Activated T-cell treated with anti-CD3 and anti-CD28 coated beads, Interleukin-2, amount 50 U/mL, for 72 hours (primary cell): ENCODE measurements around the gene TLCD1. TPM values are rescaled to one million over a fixed set of nuclear protein-coding genes. Genes with fewer than 3 reads are reported as not detected.

ENCODE experiments used
- ATAC-seq, 2 donors: fragments of 150-1000 bp; cut with Tn5 transposase; replicated peaks in 1 of 2; 2 replicates each; pipeline ENCODE4 v1.10.0; 2021; ENCODE audit warnings: moderate library complexity in 2 of 2, mild to moderate bottlenecking in 1 of 2
- DNase-seq, 2 donors: peaks; one replicate each; pipeline ENCODE4 v3.0.0; 2021 to 2022; ENCODE audit warnings: mixed read lengths in 1 of 2
- H3K27ac Mint-ChIP-seq: one replicate; pipeline ENCODE4 v1.8.0; 2022; ENCODE audit warnings: mild to moderate bottlenecking, moderate library complexity, mixed read lengths
- H3K27me3 Mint-ChIP-seq: one replicate; pipeline ENCODE4 v1.8.0; 2022; ENCODE audit warnings: low read depth, mixed read lengths
- H3K36me3 Mint-ChIP-seq, 2 donors: one replicate each; pipeline ENCODE4 v1.8.0; 2022; ENCODE audit warnings: mixed read lengths in 2 of 2, mild to moderate bottlenecking in 1 of 2; ENCODE audit not compliant: insufficient read depth in 2 of 2
- H3K4me1 Mint-ChIP-seq: one replicate; pipeline ENCODE4 v1.8.0; 2022; ENCODE audit warnings: low read depth, mixed read lengths
- H3K4me3 Mint-ChIP-seq, 2 donors: one replicate each; pipeline ENCODE4 v1.8.0; 2022; ENCODE audit warnings: mild to moderate bottlenecking in 2 of 2, mixed read lengths in 2 of 2, moderate library complexity in 2 of 2
- H3K9me3 Mint-ChIP-seq, 2 donors: one replicate each; pipeline ENCODE4 v1.8.0; 2022; ENCODE audit warnings: mixed read lengths in 2 of 2
- total RNA-seq, 2 donors: library from RNA; stranded (reverse); gene quantifications; one replicate each; pipeline ENCODE4 v1.2.3, GENCODE V29; 2022

The TLCD1 gene
- total RNA-seq = 1 to 10 TPM; 5.2 to 9.0 TPM

- Mint-ChIP-seq H3K4me3 (peak within 1 kb of the TSS; percentile 98 to 100), H3K9me3 (peaks cover 0 to 2% of the 10 kb centered on the region in 2 donors), H3K27me3 (no peaks in the 10 kb centered on the region), H3K27ac (peak within 1 kb of the TSS; percentile 87), H3K4me1 (peaks cover 65% of the 10 kb centered on the region), H3K36me3 (peaks cover 7 to 20% of the 10 kb centered on the region in 2 donors)
- peak; percentile 43 to 46 for ATAC-seq
- peak; percentile 83 to 89 for DNase-seq
These were observed at the start of gene TLCD1 for GRCh38 chr17:28726226-28726626. TLCD1 (minus strand) TSS chr17:28726233; CDS start chr17:28726097, 136 bp downstream.

GRCh38 chr17:28774206-28774605 is 48.2 kb upstream of the TLCD1 start:
- no peaks in the 10 kb centered on the region for H3K9me3 Mint-ChIP-seq
- no peaks in the 10 kb centered on the region for H3K27me3 Mint-ChIP-seq
- H3K36me3 Mint-ChIP-seq = peaks cover 1 to 2% of the 10 kb centered on the region in 2 donors
- DNase-seq = no peak
- peak overlapping the region; percentile 91 for H3K27ac Mint-ChIP-seq
- peak overlapping the region in 1 of 2 donors; percentile 45 for H3K4me3 Mint-ChIP-seq
- ATAC-seq = peak in 1 of 2 donors; percentile 34
- H3K4me1 Mint-ChIP-seq = peaks cover 33% of the 10 kb centered on the region

- Mint-ChIP-seq H3K4me1 (peaks cover 28% of the 10 kb centered on the region), H3K4me3 (peak overlapping the region in 1 of 2 donors; percentile 45), H3K36me3 (peaks cover 0 to 1% of the 10 kb centered on the region in 2 donors), H3K9me3 (no peaks in the 10 kb centered on the region), H3K27ac (peak overlapping the region; percentile 91), H3K27me3 (no peaks in the 10 kb centered on the region)
- DNase-seq (peak in 1 of 2 donors; percentile 26), ATAC-seq (peak; percentile 71 to 93)
These were observed 47.7 kb upstream of the TLCD1 start for GRCh38 chr17:28773736-28774135.

- Mint-ChIP-seq H3K27ac (peak overlapping the region; percentile 31), H3K27me3 (no peaks in the 10 kb centered on the region), H3K36me3 (peaks cover 2 to 5% of the 10 kb centered on the region in 2 donors), H3K4me3 (peak overlapping the region in 1 of 2 donors; percentile 47), H3K9me3 (no peaks in the 10 kb centered on the region), H3K4me1 (peaks cover 28% of the 10 kb centered on the region)
- DNase-seq (no peak), ATAC-seq (no peak)
These were observed 39.0 kb upstream of the TLCD1 start for GRCh38 chr17:28765038-28765437.

- peaks cover 28% of the 10 kb centered on the region for H3K4me1 Mint-ChIP-seq
- H3K27me3 Mint-ChIP-seq = no peaks in the 10 kb centered on the region
- H3K4me3 Mint-ChIP-seq = peak overlapping the region in 1 of 2 donors; percentile 68
- H3K36me3 Mint-ChIP-seq = peaks cover 2 to 5% of the 10 kb centered on the region in 2 donors
- ATAC-seq (peak; percentile 21 to 35), DNase-seq (peak; percentile 74 to 80)
- H3K27ac Mint-ChIP-seq = peak overlapping the region; percentile 98
- no peaks in the 10 kb centered on the region for H3K9me3 Mint-ChIP-seq
These were observed 37.8 kb upstream of the TLCD1 start for GRCh38 chr17:28763804-28764266.

- H3K4me1 Mint-ChIP-seq = peaks cover 28% of the 10 kb centered on the region
- no peaks in the 10 kb centered on the region for H3K27me3 Mint-ChIP-seq
- H3K27ac Mint-ChIP-seq = peak overlapping the region; percentile 98
- H3K36me3 Mint-ChIP-seq = peaks cover 2 to 7% of the 10 kb centered on the region in 2 donors
- H3K4me3 Mint-ChIP-seq = peak overlapping the region; percentile 21 to 68
- ATAC-seq (peak; percentile 70 to 73), DNase-seq (no peak)
- no peaks in the 10 kb centered on the region for H3K9me3 Mint-ChIP-seq
These were observed 37.2 kb upstream of the TLCD1 start for GRCh38 chr17:28763137-28763799.

GRCh38 chr17:28760601-28761562 is 34.8 kb upstream of the TLCD1 start:
- no peaks in the 10 kb centered on the region for H3K9me3 Mint-ChIP-seq
- H3K27ac Mint-ChIP-seq = peak overlapping the region; percentile 67
- H3K4me3 Mint-ChIP-seq = no peak overlapping the region

GRCh38 chr17:28759256-28759865 is 33.3 kb upstream of the TLCD1 start:
- Mint-ChIP-seq H3K4me3 (no peak overlapping the region), H3K4me1 (peaks cover 21% of the 10 kb centered on the region), H3K27me3 (no peaks in the 10 kb centered on the region), H3K36me3 (peaks cover 2 to 5% of the 10 kb centered on the region in 2 donors), H3K9me3 (no peaks in the 10 kb centered on the region), H3K27ac (no peak overlapping the region)
- ATAC-seq (no peak), DNase-seq (no peak)

More at GRCh38 chr17:28760601-28761562, 34.8 kb upstream of the TLCD1 start:
- Mint-ChIP-seq H3K27me3 (no peaks in the 10 kb centered on the region), H3K4me1 (peaks cover 21% of the 10 kb centered on the region), H3K36me3 (peaks cover 2 to 7% of the 10 kb centered on the region in 2 donors)
- ATAC-seq (no peak), DNase-seq (no peak)

GRCh38 chr17:28758411-28759121 is 32.5 kb upstream of the TLCD1 start:
- Mint-ChIP-seq H3K36me3 (peaks cover 0 to 2% of the 10 kb centered on the region in 2 donors), H3K4me1 (peaks cover 16% of the 10 kb centered on the region), H3K27ac (no peak overlapping the region), H3K27me3 (no peaks in the 10 kb centered on the region), H3K4me3 (no peak overlapping the region), H3K9me3 (no peaks in the 10 kb centered on the region)
- ATAC-seq (no peak), DNase-seq (no peak)

GRCh38 chr17:28756049-28756804 is 30.2 kb upstream of the TLCD1 start:
- no peak for DNase-seq
- H3K36me3 Mint-ChIP-seq = peaks cover 0 to 4% of the 10 kb centered on the region in 2 donors
- no peak for ATAC-seq
- no peaks in the 10 kb centered on the region for H3K27me3 Mint-ChIP-seq
- peak overlapping the region; percentile 68 for H3K27ac Mint-ChIP-seq
- peaks cover under 1% of the 10 kb centered on the region for H3K4me1 Mint-ChIP-seq
- H3K4me3 Mint-ChIP-seq = no peak overlapping the region
- H3K9me3 Mint-ChIP-seq = no peaks in the 10 kb centered on the region

- Mint-ChIP-seq H3K4me1 (peaks cover 7% of the 10 kb centered on the region), H3K9me3 (no peaks in the 10 kb centered on the region), H3K36me3 (peaks cover 0 to 4% of the 10 kb centered on the region in 2 donors), H3K27me3 (no peaks in the 10 kb centered on the region), H3K27ac (peak overlapping the region; percentile 27), H3K4me3 (no peak overlapping the region)
- DNase-seq = no peak
- no peak for ATAC-seq
These were observed 29.5 kb upstream of the TLCD1 start for GRCh38 chr17:28755486-28755885.
